Immature natural killer cell (primary cell): ENCODE data around the gene CLDN9. TPM values are rescaled to one million over a fixed set of nuclear protein-coding genes. Genes with fewer than 3 reads are reported as not detected.

Experiments
- DNase-seq, 3 donors: peaks; one replicate each; pipeline ENCODE4 v3.0.0; 2022; ENCODE audit warnings: mixed read lengths in 1 of 3
- H3K27ac Mint-ChIP-seq, 6 donors: one replicate each; pipeline ENCODE4 v1.8.0; 2020; ENCODE audit warnings: mixed read lengths in 6 of 6, mild to moderate bottlenecking in 5 of 6, inconsistent platforms in 4 of 6, moderate library complexity in 3 of 6
- H3K27me3 Mint-ChIP-seq, 3 donors: one replicate each; pipeline ENCODE4 v1.8.0; 2020 to 2021; ENCODE audit warnings: low read depth in 3 of 3, mild to moderate bottlenecking in 3 of 3, mixed read lengths in 3 of 3, moderate library complexity in 3 of 3, inconsistent platforms in 1 of 3
- H3K36me3 Mint-ChIP-seq, 3 donors: one replicate each; pipeline ENCODE4 v1.8.0; 2020; ENCODE audit warnings: mixed read lengths in 3 of 3, inconsistent platforms in 2 of 3, mild to moderate bottlenecking in 2 of 3
- H3K4me1 Mint-ChIP-seq, 2 donors: one replicate each; pipeline ENCODE4 v1.8.0; 2020; ENCODE audit warnings: inconsistent platforms in 2 of 2, mild to moderate bottlenecking in 2 of 2, mixed read lengths in 2 of 2, moderate library complexity in 1 of 2
- H3K4me3 Mint-ChIP-seq, 5 donors: one replicate each; pipeline ENCODE4 v1.8.0; 2020; ENCODE audit warnings: mild to moderate bottlenecking in 5 of 5, mixed read lengths in 5 of 5, inconsistent platforms in 3 of 5, moderate library complexity in 3 of 5
- H3K9me3 Mint-ChIP-seq, 6 donors: one replicate each; pipeline ENCODE4 v1.8.0; 2020; ENCODE audit warnings: mild to moderate bottlenecking in 6 of 6, mixed read lengths in 6 of 6, inconsistent platforms in 4 of 6, moderate library complexity in 3 of 6
- polyA plus RNA-seq, 3 donors: library from polyadenylated mRNA; unstranded; fragments of 300-500 nt; fragmentation: Illumina TruSeq; gene quantifications; one replicate each; pipeline ENCODE4 v1.2.3, GENCODE V29; 2021

CLDN9 gene
- polyA plus RNA-seq, 3 donors from 2014 or later: not detected

GRCh38 chr16:3056336-3057180 lies 43.8 kb downstream of the CLDN9 start:
- no peak for DNase-seq
- peak overlapping the region; percentile 10 to 75 (median 70) for H3K4me3 Mint-ChIP-seq
- H3K9me3 Mint-ChIP-seq: no peaks in the 10 kb centered on the region
- H3K36me3 Mint-ChIP-seq: peaks cover 6 to 22% (median 7%) of the 10 kb centered on the region in 3 donors
- peak overlapping the region in 5 of 6 donors; percentile 24 to 77 (median 61) for H3K27ac Mint-ChIP-seq
- peaks cover 57 to 63% of the 10 kb centered on the region in 2 donors for H3K4me1 Mint-ChIP-seq
- H3K27me3 Mint-ChIP-seq: peaks cover 2 to 8% (median 3%) of the 10 kb centered on the region in 3 donors

DNA sequence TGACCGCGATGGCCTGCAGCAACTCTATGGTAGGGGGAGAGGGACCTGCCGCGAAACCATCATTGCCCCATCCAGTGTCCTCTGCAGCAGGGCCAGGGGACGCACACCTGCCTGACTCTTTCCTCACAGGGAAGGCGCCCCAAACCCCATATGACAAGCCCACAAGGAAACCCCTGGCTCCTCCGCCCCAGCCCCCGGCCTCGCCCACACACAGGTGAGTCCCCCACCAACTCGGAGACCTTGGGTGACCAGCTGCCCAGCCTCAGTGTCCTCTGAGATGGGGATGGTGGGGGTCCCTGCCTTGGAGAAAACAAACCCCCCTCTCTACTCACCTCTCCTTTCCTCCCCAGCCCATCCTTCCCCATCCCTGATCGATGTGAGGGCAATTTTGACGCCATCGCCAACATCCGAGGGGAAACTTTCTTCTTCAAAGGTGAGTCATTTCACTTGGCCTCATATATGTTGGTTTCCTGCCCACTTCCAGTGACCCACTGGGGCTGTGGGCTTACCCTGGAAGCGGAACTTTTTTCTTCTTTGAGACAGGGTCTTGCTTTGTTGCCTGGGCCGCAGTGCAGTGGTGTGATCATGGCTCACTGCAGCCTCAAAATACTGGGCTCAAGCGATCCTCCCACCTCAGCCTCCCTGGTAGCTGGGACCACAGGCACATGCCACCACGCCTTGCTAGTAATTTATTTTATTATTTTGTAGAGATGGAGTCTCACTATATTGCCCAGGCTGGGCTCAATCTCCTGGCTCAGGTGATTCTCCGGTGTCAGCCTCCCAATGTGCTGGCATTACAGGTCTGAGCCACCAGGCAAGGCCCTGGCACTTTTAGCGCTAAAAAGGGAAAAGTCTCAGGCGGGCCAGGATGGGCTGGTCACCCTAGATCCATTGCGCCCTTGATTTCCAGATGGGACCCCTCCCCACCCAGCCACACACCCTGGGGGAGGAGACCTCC lies 44.7 kb downstream of the CLDN9 start:
- Mint-ChIP-seq H3K27me3 (peaks cover 2 to 8% (median 3%) of the 10 kb centered on the region in 3 donors), H3K27ac (peak overlapping the region in 5 of 6 donors; percentile 13 to 93 (median 77)), H3K36me3 (peaks cover 6 to 18% (median 7%) of the 10 kb centered on the region in 3 donors), H3K4me3 (peak overlapping the region; percentile 58 to 75 (median 70)), H3K4me1 (peaks cover 50 to 58% of the 10 kb centered on the region in 2 donors), H3K9me3 (no peaks in the 10 kb centered on the region)
- no peak for DNase-seq

GRCh38 chr16:3058139-3059030 lies 45.7 kb downstream of the CLDN9 start:
- Mint-ChIP-seq H3K4me3 (peak overlapping the region; percentile 89 to 95 (median 94)), H3K36me3 (peaks cover 6 to 18% (median 7%) of the 10 kb centered on the region in 3 donors), H3K27ac (peak overlapping the region; percentile 39 to 92 (median 86)), H3K27me3 (peaks cover 2 to 8% (median 3%) of the 10 kb centered on the region in 3 donors), H3K4me1 (peaks cover 50 to 60% of the 10 kb centered on the region in 2 donors), H3K9me3 (no peaks in the 10 kb centered on the region)
- peak in 2 of 3 donors; percentile 53 to 55 for DNase-seq

DNA sequence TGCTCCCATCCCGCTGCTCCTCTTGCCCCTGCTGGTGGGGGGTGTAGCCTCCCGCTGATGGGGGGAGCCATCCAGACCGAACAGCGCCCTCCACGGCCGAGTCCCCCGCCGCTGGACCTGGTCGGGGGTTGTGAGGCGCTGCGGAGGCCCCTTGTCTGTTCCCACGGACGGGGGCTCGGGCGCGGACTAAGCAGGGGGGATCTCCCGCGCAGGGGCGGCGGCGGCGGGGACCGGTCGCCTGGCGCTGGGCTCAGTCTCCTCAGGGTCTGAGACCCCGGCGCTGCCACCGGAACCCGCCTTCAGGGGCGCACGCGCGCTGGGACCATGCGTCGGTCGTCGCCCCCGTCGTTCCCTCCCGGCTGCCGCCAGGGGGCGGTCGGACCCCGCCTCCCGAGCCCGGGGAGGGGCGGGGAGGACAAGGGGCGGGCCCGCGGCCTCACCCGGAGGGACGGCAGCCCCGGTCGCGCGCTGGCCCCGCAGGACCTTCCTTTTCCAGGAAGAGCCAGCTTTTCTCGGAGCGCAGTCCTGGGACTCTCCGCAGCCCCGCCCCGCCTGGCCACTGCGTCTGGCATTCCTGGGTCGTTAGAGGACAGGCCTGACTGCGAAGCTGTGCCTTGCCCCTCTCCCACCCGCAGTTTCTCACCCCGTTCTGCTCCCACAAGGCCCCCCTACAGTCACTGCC lies 46.5 kb downstream of the CLDN9 start:
- Mint-ChIP-seq H3K27me3 (peaks cover 2 to 6% (median 3%) of the 10 kb centered on the region in 3 donors), H3K27ac (peak overlapping the region; percentile 82 to 92 (median 91)), H3K4me1 (peaks cover 48 to 54% of the 10 kb centered on the region in 2 donors), H3K4me3 (peak overlapping the region; percentile 89 to 95 (median 94)), H3K36me3 (peaks cover 0 to 13% (median 7%) of the 10 kb centered on the region in 3 donors), H3K9me3 (no peaks in the 10 kb centered on the region)
- peak; percentile 89 to 91 (median 90) for DNase-seq

- Mint-ChIP-seq H3K27me3 (peaks cover 2 to 6% (median 3%) of the 10 kb centered on the region in 3 donors), H3K9me3 (no peaks in the 10 kb centered on the region), H3K27ac (peak overlapping the region; percentile 82 to 92 (median 90)), H3K4me3 (peak overlapping the region; percentile 82 to 88 (median 83)), H3K36me3 (peaks cover 0 to 12% (median 6%) of the 10 kb centered on the region in 3 donors), H3K4me1 (peaks cover 42 to 52% of the 10 kb centered on the region in 2 donors)
- DNase-seq: no peak
Measured at GRCh38 chr16:3059723-3060242, 47.1 kb downstream of the CLDN9 start.

GRCh38 chr16:3060339-3061127 lies 47.8 kb downstream of the CLDN9 start:
- Mint-ChIP-seq H3K36me3 (peaks cover 0 to 5% (median under 1%) of the 10 kb centered on the region in 3 donors), H3K27me3 (peaks cover 2 to 6% (median 5%) of the 10 kb centered on the region in 3 donors)
- no peak for DNase-seq

DNA sequence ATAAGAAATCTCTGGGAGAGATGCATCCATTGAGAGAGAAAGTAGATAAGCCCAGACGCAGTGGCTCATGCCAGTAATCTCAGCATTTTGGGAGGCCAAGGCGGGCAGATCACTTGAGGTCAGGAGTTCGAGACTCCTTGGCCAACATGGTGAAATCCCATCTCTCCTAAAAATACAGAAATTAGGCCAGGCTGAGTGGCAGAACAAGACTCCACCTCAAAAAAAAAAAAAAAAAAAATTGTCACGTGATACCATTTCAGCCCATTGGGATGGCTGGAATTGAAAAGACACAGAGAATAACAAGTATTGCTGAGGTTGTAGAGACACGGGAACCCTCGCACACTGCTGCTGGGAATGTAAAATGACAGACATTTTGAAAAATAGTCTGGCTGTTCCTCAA lies 49.8 kb downstream of the CLDN9 start:
- Mint-ChIP-seq H3K36me3 (peaks cover 0 to 10% (median 8%) of the 10 kb centered on the region in 3 donors), H3K27me3 (peaks cover 5 to 10% (median 8%) of the 10 kb centered on the region in 3 donors), H3K27ac (peak overlapping the region in 3 of 6 donors; percentile 31 to 97 (median 43)), H3K9me3 (no peaks in the 10 kb centered on the region), H3K4me3 (peak overlapping the region in 1 of 5 donors; percentile 55), H3K4me1 (peaks cover 42% of the 10 kb centered on the region in 2 donors)
- DNase-seq: no peak

More at GRCh38 chr16:3060339-3061127, 47.8 kb downstream of the CLDN9 start:
- Mint-ChIP-seq H3K27ac (peak overlapping the region; percentile 82 to 92 (median 90)), H3K4me1 (peaks cover 41 to 47% of the 10 kb centered on the region in 2 donors), H3K4me3 (peak overlapping the region; percentile 82 to 88 (median 83)), H3K9me3 (no peaks in the 10 kb centered on the region)

DNA sequence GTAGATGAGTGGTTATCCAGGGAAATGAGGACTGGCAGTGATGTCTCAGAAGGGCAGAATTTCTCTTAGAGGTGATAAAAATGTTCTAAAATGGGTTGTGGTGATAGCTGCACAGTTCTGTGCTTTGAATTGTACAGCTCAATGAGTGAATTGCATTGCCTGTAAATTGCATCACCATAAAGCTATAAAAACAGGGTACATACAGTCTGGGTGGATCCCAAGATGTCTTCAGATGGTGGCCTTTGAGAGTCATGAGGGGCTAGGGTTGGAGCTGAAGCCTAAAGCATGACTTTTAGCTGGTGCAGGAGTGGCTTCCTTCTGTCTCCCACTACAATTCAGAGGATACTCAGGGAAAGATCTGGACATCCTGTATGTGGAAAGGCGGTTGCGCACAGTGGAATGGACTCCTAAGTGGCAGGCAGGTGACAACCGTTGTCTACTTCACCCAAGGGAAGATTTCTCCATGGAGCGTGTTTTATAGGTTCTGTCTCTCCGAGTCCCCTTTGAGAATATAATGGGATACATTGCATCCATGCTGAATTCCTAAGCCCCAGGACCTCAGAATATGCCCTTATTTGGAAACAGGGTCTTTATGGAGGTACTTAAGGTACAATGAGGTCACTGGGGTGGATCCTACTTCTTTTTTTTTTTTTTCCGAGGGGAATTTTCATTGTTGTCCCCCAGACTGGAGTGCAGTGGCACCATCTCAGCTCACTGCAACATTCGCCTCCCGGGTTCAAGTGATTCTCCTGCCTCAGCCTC lies 51.1 kb downstream of the CLDN9 start:
- Mint-ChIP-seq H3K4me1 (peaks cover 49 to 52% of the 10 kb centered on the region in 2 donors), H3K4me3 (peak overlapping the region in 2 of 5 donors; percentile 40 to 99), H3K27ac (peak overlapping the region in 5 of 6 donors; percentile 59 to 99 (median 83)), H3K9me3 (no peaks in the 10 kb centered on the region), H3K27me3 (peaks cover 5 to 8% (median 5%) of the 10 kb centered on the region in 3 donors), H3K36me3 (peaks cover 0 to 11% (median 10%) of the 10 kb centered on the region in 3 donors)
- DNase-seq: no peak
